SK-N-SH (cell line): ENCODE measurements around the gene UQCR11. TPM values are rescaled to one million over a fixed set of nuclear protein-coding genes. Genes with fewer than 3 reads are reported as not detected.

Source experiments
- CTCF ChIA-PET: fragments of 300-600, 350-600 bp; formaldehyde crosslinking; extraction: SDS; loops from one replicate; lab custom pipeline; 2021; lab: Yijun Ruan, JAX
- POLR2A ChIA-PET: fragments of 350-600 bp; sonication (Branson Sonifier 250); formaldehyde crosslinking; extraction: SDS; loops from one replicate; lab custom pipeline; 2020; ENCODE audit warnings: antibody characterized with exemption, inconsistent platforms; lab: Yijun Ruan, JAX
- DNase-seq: peaks from one replicate; pipeline ENCODE4 v3.0.0; 2012
- H2AFZ ChIP-seq: fragments of 200-600 bp; sonication (generic); 2 replicates; pipeline ENCODE4 v1.8.1; 2016; ENCODE audit warnings: antibody characterized with exemption, mild to moderate bottlenecking, low read depth
- H3F3A ChIP-seq: fragments of 200-600 bp; sonication (generic); replicated peaks from 2 replicates; pipeline ENCODE3; 2016; ENCODE audit warnings: antibody characterized with exemption, mild to moderate bottlenecking; ENCODE audit not compliant: insufficient read depth
- H3K27ac ChIP-seq, 2 experiments: fragments of 200-500 bp in 1 of 2; fragments of 200-600 bp in 1 of 2; sonication (Bioruptor generic) in 1 of 2; sonication (generic), shearing (Covaris generic) in 1 of 2; 2 replicates each; pipeline versions ENCODE4 v1.5.1 to v1.6.1; 2014 to 2016; ENCODE audit warnings: low read depth in 2 of 2, inconsistent platforms in 1 of 2, low read length in 1 of 2, mild to moderate bottlenecking in 1 of 2, mixed read lengths in 1 of 2
- H3K27me3 ChIP-seq: fragments of 200-600 bp; sonication (generic), shearing (Covaris generic); 2 replicates; pipeline ENCODE4 v1.6.1; 2016; ENCODE audit warnings: mixed run types; ENCODE audit not compliant: insufficient read depth
- H3K36me3 ChIP-seq, 2 experiments: fragments of 200-500 bp in 1 of 2; fragments of 200-600 bp in 1 of 2; sonication (Bioruptor generic) in 1 of 2; sonication (generic) in 1 of 2; replicated peaks in 1 of 2; 2 replicates each; pipeline versions ENCODE3 to v1.5.1; 2014 to 2016; ENCODE audit warnings: low read length in 1 of 2, mild to moderate bottlenecking in 1 of 2; ENCODE audit not compliant: insufficient read depth in 2 of 2, control insufficient read depth in 1 of 2
- H3K4me1 ChIP-seq, 2 experiments: fragments of 200-500 bp in 1 of 2; fragments of 200-600 bp in 1 of 2; sonication (Bioruptor generic) in 1 of 2; sonication (generic), shearing (Covaris generic) in 1 of 2; 2 replicates each; pipeline versions ENCODE4 v1.5.1 to v1.6.1; 2014 to 2016; ENCODE audit warnings: low read depth in 1 of 2, low read length in 1 of 2, mixed run types in 1 of 2; ENCODE audit not compliant: insufficient read depth in 2 of 2, control insufficient read depth in 1 of 2
- H3K4me2 ChIP-seq: fragments of 200-600 bp; sonication (generic), shearing (Covaris generic); 2 replicates; pipeline ENCODE4 v1.6.1; 2017; ENCODE audit warnings: mixed run types
- H3K4me3 ChIP-seq, 2 experiments: fragments of 200-500 bp in 1 of 2; fragments of 200-600 bp in 1 of 2; sonication (Bioruptor generic) in 1 of 2; sonication (generic), shearing (Covaris generic) in 1 of 2; 2 replicates each; pipeline versions ENCODE4 v1.5.1 to v1.8.1; 2014 to 2016; ENCODE audit warnings: low read depth in 2 of 2, inconsistent platforms in 1 of 2, low read length in 1 of 2, mild to moderate bottlenecking in 1 of 2, mixed read lengths in 1 of 2, moderate library complexity in 1 of 2
- H3K79me2 ChIP-seq: fragments of 200-600 bp; sonication (generic); 2 replicates; pipeline ENCODE4 v1.8.1; 2017; ENCODE audit warnings: mild to moderate bottlenecking; ENCODE audit not compliant: insufficient read depth
- H3K9ac ChIP-seq: fragments of 200-600 bp; sonication (generic); 2 replicates; pipeline ENCODE4 v1.6.1; 2017; ENCODE audit warnings: mixed run types
- H3K9me2 ChIP-seq: fragments of 200-600 bp; sonication (generic); 2 replicates; pipeline ENCODE4 v1.6.1; 2017; ENCODE audit warnings: mixed run types
- H3K9me3 ChIP-seq: fragments of 200-600 bp; sonication (generic); 2 replicates; pipeline ENCODE4 v1.6.1; 2017; ENCODE audit warnings: mixed run types, mild to moderate bottlenecking, moderate library complexity
- H4K20me1 ChIP-seq: fragments of 200-600 bp; sonication (generic); 2 replicates; pipeline ENCODE4 v1.6.1; 2017; ENCODE audit warnings: mild to moderate bottlenecking, mixed run types; ENCODE audit not compliant: insufficient read depth
- CHD2 ChIP-seq: fragments of 150-350 bp; IDR thresholded peaks from 2 replicates; pipeline ENCODE4 v1.6.1; 2018; ENCODE audit warnings: low read length; ENCODE audit not compliant: partially characterized antibody
- EP300 ChIP-seq, 2 experiments: IDR thresholded peaks; 2 replicates each; pipeline versions ENCODE4 v1.4.0 to v1.6.1; 2012; ENCODE audit warnings: borderline replicate concordance in 1 of 2, low read depth in 1 of 2, low read length in 1 of 2
- FOSL2 ChIP-seq: IDR thresholded peaks from 2 replicates; pipeline ENCODE4 v1.4.0; 2012; ENCODE audit warnings: low read depth, mild to moderate bottlenecking, moderate library complexity, borderline replicate concordance
- FOXM1 ChIP-seq: IDR thresholded peaks from 2 replicates; pipeline ENCODE4 v1.4.0; 2012; ENCODE audit warnings: low read depth, mild to moderate bottlenecking
- GABPA ChIP-seq: IDR thresholded peaks from 2 replicates; pipeline ENCODE4 v1.4.0; 2012; ENCODE audit warnings: low read depth, mild to moderate bottlenecking
- JUND ChIP-seq: IDR thresholded peaks from 2 replicates; pipeline ENCODE4 v1.4.0; 2012
- MXI1 ChIP-seq: IDR thresholded peaks from 2 replicates; pipeline ENCODE4 v1.6.1; 2012; ENCODE audit warnings: mild to moderate bottlenecking, low read depth, low read length, improper control_type of control experiment
- NFIC ChIP-seq: IDR thresholded peaks from 2 replicates; pipeline ENCODE4 v1.4.0; 2012; ENCODE audit warnings: borderline replicate concordance
- POLR2AphosphoS5 ChIP-seq: IDR thresholded peaks from 2 replicates; pipeline ENCODE4 v1.6.1; 2012; ENCODE audit warnings: low read depth, low read length
- RAD21 ChIP-seq: IDR thresholded peaks from 2 replicates; pipeline ENCODE4 v1.6.1; 2012; ENCODE audit warnings: mild to moderate bottlenecking, low read length
- RCOR1 ChIP-seq: fragments of 150-350 bp; IDR thresholded peaks from 2 replicates; pipeline ENCODE4 v1.6.1; 2017; ENCODE audit warnings: antibody characterized with exemption, low read length
- YY1 ChIP-seq: IDR thresholded peaks from 2 replicates; pipeline ENCODE4 v1.4.0; 2012; ENCODE audit warnings: low read depth, mild to moderate bottlenecking
- WGBS: methylation state at CpG from one replicate; pipeline ENCODE4 v1.1.6; 2017; ENCODE audit warnings: low lambda C conversion rate; 5-methylcytosine and 5-hydroxymethylcytosine counted together
- polyA plus RNA-seq, 3 experiments: library from polyadenylated mRNA; depleted of rRNA; stranded (reverse); fragments of >200 nt; gene quantifications; 2 replicates each; pipeline ENCODE4 v1.2.3, GENCODE V29; 2012
- TF ChIP-seq, protein P1 (sequence below): fragments of 200-600 bp; sonication (generic); IDR thresholded peaks from 2 replicates; pipeline ENCODE4 v1.6.1; 2017; ENCODE audit warnings: antibody characterized with exemption, mild to moderate bottlenecking, moderate library complexity
- TF ChIP-seq, protein P2 (sequence below): fragments of 150-350 bp; IDR thresholded peaks from 2 replicates; pipeline ENCODE4 v1.6.1; 2017; ENCODE audit warnings: antibody characterized with exemption, low read length, low read depth, borderline replicate concordance

The UQCR11 gene
- polyA plus RNA-seq, 1 of the 3 experiments (the other 2 are of a cell fraction): 372 TPM

DNA sequence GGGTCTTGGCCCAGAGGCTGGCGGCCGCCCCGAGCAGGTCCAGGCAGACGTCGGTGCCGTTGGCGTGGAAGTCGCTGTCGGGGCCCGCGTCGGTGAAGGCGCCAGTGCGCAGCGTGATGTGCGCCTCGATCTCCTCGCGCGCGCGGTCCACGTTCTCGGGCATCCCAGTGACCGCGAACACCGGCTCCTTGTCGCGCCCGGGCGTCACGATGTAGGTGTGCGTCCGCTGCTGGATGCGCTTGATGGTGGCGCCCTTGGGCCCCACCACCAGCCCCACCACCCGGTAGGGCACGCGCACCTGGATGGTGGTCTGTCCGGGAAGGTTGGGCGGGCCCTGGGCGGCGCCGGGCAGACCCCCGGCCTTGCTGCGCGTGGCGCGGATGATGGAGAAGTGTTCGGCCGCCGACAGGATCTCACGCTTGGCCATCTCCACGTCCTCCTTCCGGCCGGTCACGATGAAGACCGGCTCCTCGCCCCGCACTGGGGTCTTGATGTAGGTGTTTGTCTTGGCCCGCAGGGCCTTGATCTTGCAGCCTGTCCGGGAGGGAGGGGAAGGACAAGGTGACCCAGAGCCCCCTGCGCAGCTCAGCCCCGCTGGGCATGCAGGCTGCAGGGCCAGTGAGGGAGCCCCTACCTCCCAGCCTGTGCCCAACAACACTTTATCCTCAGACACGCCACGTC is 48.7 kb downstream of the UQCR11 start (continued):
- no peak for TF ChIP-seq MXI1
- TF ChIP-seq, protein P1, sequence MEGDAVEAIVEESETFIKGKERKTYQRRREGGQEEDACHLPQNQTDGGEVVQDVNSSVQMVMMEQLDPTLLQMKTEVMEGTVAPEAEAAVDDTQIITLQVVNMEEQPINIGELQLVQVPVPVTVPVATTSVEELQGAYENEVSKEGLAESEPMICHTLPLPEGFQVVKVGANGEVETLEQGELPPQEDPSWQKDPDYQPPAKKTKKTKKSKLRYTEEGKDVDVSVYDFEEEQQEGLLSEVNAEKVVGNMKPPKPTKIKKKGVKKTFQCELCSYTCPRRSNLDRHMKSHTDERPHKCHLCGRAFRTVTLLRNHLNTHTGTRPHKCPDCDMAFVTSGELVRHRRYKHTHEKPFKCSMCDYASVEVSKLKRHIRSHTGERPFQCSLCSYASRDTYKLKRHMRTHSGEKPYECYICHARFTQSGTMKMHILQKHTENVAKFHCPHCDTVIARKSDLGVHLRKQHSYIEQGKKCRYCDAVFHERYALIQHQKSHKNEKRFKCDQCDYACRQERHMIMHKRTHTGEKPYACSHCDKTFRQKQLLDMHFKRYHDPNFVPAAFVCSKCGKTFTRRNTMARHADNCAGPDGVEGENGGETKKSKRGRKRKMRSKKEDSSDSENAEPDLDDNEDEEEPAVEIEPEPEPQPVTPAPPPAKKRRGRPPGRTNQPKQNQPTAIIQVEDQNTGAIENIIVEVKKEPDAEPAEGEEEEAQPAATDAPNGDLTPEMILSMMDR: no peak

DNA sequence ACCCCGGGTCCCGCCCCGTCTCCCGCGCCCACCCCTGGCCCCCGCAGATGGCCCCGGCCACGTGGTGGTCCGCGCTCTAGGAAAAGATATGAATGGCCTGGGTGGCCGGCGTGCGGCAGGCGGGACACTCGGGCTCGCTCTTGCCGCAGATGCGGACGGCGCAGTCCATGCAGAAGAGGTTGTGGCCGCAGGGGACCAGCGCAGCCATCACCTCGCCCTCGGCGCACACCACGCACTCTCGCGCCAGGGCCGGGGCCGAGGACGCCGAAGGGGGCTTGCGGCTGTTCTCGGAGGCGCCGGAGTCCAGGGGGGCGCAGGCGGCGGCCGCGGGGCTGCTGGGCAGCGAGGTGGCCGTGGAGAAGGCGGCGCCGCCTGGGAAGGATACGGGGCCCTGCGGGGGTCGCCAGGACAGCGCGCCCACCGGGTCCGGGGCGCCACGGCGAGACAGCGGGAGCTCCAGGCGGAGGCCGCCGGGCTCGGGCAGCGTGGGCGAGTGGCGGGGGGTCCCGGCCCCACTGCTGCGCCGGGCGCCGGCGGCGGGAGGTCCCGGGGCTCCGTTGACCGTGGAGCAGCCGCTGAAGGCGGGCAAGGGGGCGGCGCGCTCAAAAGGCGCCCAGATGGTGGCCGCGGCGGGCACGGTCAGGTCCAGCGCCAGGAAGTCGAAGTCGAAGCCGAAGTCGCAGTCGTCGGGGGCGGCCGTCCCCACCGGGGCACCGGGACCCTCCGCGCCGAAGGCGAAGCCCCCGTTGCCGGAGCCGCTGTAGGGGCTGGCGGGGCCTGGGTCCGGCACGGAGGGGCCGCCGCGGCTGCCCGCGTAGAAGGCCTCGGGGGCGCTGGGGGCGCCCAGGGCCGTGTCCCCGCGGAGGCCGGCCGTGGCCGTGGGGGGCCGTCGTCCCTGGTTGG is 49.5 kb downstream of the UQCR11 start:
- no peaks in the 10 kb centered on the region for H3K27me3 ChIP-seq
- POLR2A ChIA-PET: no interaction called here

More for the DNA sequence above, 49.5 kb downstream of the UQCR11 start:
- no peak overlapping the region for H2AFZ ChIP-seq
- no peaks in the 10 kb centered on the region for H3F3A ChIP-seq
- H3K79me2 ChIP-seq: peaks cover 48% of the 10 kb centered on the region
- CTCF ChIA-PET: no interaction called here
- H3K9me2 ChIP-seq: no peaks in the 10 kb centered on the region
- no peak for DNase-seq
- H3K4me1 ChIP-seq: no peaks in the 10 kb centered on the region
- peaks cover 52% of the 10 kb centered on the region for H4K20me1 ChIP-seq
- peaks cover 0 to 2% of the 10 kb centered on the region in 2 experiments for H3K36me3 ChIP-seq
- H3K4me3 ChIP-seq: no peak overlapping the region
- no peaks in the 10 kb centered on the region for H3K9me3 ChIP-seq
- TF ChIP-seq RAD21 (no peak), YY1 (no peak), POLR2AphosphoS5 (no peak), CHD2 (no peak), FOSL2 (no peak), FOXM1 (no peak), JUND (no peak), EP300 (IDR thresholded peaks at IDR 0.05; ENCODE audit: borderline replicate concordance in 1 of 2, low read depth in 1 of 2, low read length in 1 of 2) (no peak), NFIC (no peak), RCOR1 (no peak), GABPA (no peak)
- TF ChIP-seq, protein P2, sequence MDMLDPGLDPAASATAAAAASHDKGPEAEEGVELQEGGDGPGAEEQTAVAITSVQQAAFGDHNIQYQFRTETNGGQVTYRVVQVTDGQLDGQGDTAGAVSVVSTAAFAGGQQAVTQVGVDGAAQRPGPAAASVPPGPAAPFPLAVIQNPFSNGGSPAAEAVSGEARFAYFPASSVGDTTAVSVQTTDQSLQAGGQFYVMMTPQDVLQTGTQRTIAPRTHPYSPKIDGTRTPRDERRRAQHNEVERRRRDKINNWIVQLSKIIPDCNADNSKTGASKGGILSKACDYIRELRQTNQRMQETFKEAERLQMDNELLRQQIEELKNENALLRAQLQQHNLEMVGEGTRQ: no peak
- TF ChIP-seq, protein P1: no peak
- WGBS: 94% methylated on average over 55 of the region's 121 CpGs
- no peak overlapping the region for H3K9ac ChIP-seq
- no peak overlapping the region for H3K4me2 ChIP-seq
- H3K27ac ChIP-seq: no peak overlapping the region
